GM12878 (cell line): ENCODE data around the gene TATDN3. TPM values are rescaled to one million over a fixed set of nuclear protein-coding genes. Genes with fewer than 3 reads are reported as not detected.
A peak's percentile ranks its signal among the peaks of the same experiment; 100 is the strongest.

Experiments used
- ASH2L ChIP-seq: fragments of 300-600, 200-600 bp; sonication (generic); IDR thresholded peaks from 2 replicates; pipeline ENCODE4 v1.6.1; 2017; ENCODE audit warnings: low read depth, mild to moderate bottlenecking, borderline replicate concordance
- BCLAF1 ChIP-seq: fragments of 450-650 bp; IDR thresholded peaks from 2 replicates; pipeline ENCODE4 v1.6.1; 2017; ENCODE audit warnings: antibody characterized with exemption, mild to moderate bottlenecking, moderate library complexity
- CBFB ChIP-seq: IDR thresholded peaks from 2 replicates; pipeline ENCODE4 v1.6.1; 2016; ENCODE audit warnings: antibody characterized with exemption, low read depth
- DPF2 ChIP-seq: fragments of 450-650 bp; IDR thresholded peaks from 2 replicates; pipeline ENCODE4 v1.6.1; 2017; ENCODE audit warnings: mild to moderate bottlenecking
- ETV6 ChIP-seq, 2 experiments: fragments of 450-650 bp in 1 of 2; IDR thresholded peaks in 1 of 2; conservative IDR thresholded peaks in 1 of 2; 2 replicates each; pipeline ENCODE4 v1.6.1; 2014; ENCODE audit warnings: antibody characterized with exemption in 1 of 2, borderline replicate concordance in 1 of 2, low read depth in 1 of 2, mild to moderate bottlenecking in 1 of 2, moderate library complexity in 1 of 2
- EZH2 ChIP-seq: IDR thresholded peaks from 2 replicates; pipeline ENCODE4 v1.6.1; 2012; ENCODE audit warnings: low read depth, mild to moderate bottlenecking, control low read depth, inconsistent platforms, low read length, borderline replicate concordance; ENCODE audit not compliant: control insufficient read depth
- FOXM1 ChIP-seq: IDR thresholded peaks from 2 replicates; pipeline ENCODE4 v1.6.1; 2012; ENCODE audit warnings: low read depth, mild to moderate bottlenecking, inconsistent platforms, low read length, moderate library complexity
- HSF1 ChIP-seq: fragments of 150-350 bp; IDR thresholded peaks from 2 replicates; pipeline ENCODE4 v1.6.1; 2014; ENCODE audit warnings: mild to moderate bottlenecking, low read depth, low read length
- IKZF2 ChIP-seq, 2 experiments: fragments of 450-650 bp; IDR thresholded peaks; 2 replicates each; pipeline ENCODE4 v1.6.1; 2017; ENCODE audit warnings: mild to moderate bottlenecking in 2 of 2, moderate library complexity in 2 of 2
- KLF5 ChIP-seq: fragments of 450-650 bp; IDR thresholded peaks from 2 replicates; pipeline ENCODE4 v1.6.1; 2014; ENCODE audit warnings: mild to moderate bottlenecking; ENCODE audit not compliant: partially characterized antibody
- MEF2B ChIP-seq: fragments of 450-650 bp; IDR thresholded peaks from 2 replicates; pipeline ENCODE4 v1.6.1; 2018; ENCODE audit warnings: mild to moderate bottlenecking, moderate library complexity; ENCODE audit not compliant: partially characterized antibody, poor library complexity, severe bottlenecking
- MYC ChIP-seq: IDR thresholded peaks from 2 replicates; pipeline ENCODE4 v1.6.1; 2011; ENCODE audit warnings: mild to moderate bottlenecking, low read length, moderate library complexity, inconsistent platforms; ENCODE audit not compliant: insufficient read depth, insufficient replicate concordance, insufficient read length, severe bottlenecking
- NFYA ChIP-seq: IDR thresholded peaks from 2 replicates; pipeline ENCODE4 v1.6.1; 2011; ENCODE audit warnings: low read depth, mild to moderate bottlenecking, low read length, improper control_type of control experiment, borderline replicate concordance
- RAD51 ChIP-seq: fragments of 450-650 bp; IDR thresholded peaks from 2 replicates; pipeline ENCODE4 v1.6.1; 2016; ENCODE audit warnings: moderate library complexity, mild to moderate bottlenecking, inconsistent platforms
- RELB ChIP-seq: fragments of 450-650 bp; IDR thresholded peaks from 2 replicates; pipeline ENCODE4 v1.6.1; 2017; ENCODE audit warnings: low read depth, mild to moderate bottlenecking, moderate library complexity
- SRF ChIP-seq, 2 experiments: IDR thresholded peaks; 2 replicates each; pipeline ENCODE4 v1.6.1; 2011; ENCODE audit warnings: low read depth in 2 of 2, low read length in 2 of 2, mild to moderate bottlenecking in 1 of 2, moderate library complexity in 1 of 2
- SUPT20H ChIP-seq: IDR thresholded peaks from 2 replicates; pipeline ENCODE4 v1.6.1; 2011; ENCODE audit warnings: low read depth, mild to moderate bottlenecking, low read length, moderate library complexity, borderline replicate concordance; ENCODE audit not compliant: control insufficient read depth
- TARDBP ChIP-seq: IDR thresholded peaks from 2 replicates; pipeline ENCODE4 v1.6.1; 2016; ENCODE audit warnings: borderline replicate concordance
- TCF3 ChIP-seq: IDR thresholded peaks from 2 replicates; pipeline ENCODE4 v1.6.1; 2012; ENCODE audit warnings: low read depth, mild to moderate bottlenecking, low read length, borderline replicate concordance; ENCODE audit not compliant: insufficient read depth
- USF2 ChIP-seq: IDR thresholded peaks from 2 replicates; pipeline ENCODE4 v1.6.1; 2011; ENCODE audit warnings: low read depth, low read length, improper control_type of control experiment, borderline replicate concordance
- YY1 ChIP-seq: IDR thresholded peaks from 2 replicates; pipeline ENCODE4 v1.6.1; 2011; ENCODE audit warnings: low read depth, mild to moderate bottlenecking, low read length
- ZBED1 ChIP-seq: IDR thresholded peaks from 2 replicates; pipeline ENCODE4 v1.6.1; 2016; ENCODE audit warnings: borderline replicate concordance
- ZNF207 ChIP-seq: fragments of 450-650 bp; IDR thresholded peaks from 2 replicates; pipeline ENCODE4 v1.6.1; 2014; ENCODE audit warnings: antibody characterized with exemption, mild to moderate bottlenecking, borderline replicate concordance
- polyA plus RNA-seq, 11 experiments: library from polyadenylated mRNA; depleted of rRNA in 4 of 11; unstranded in 6 of 11; stranded (reverse) in 5 of 11; fragments of >200 nt; fragmentation: Nextera tagmentation in 4 of 11; fragmentation: Illumina TruSeq in 1 of 11; extraction: Ambion mirVana in 4 of 11; extraction: Trizol in 1 of 11; gene quantifications; 1 replicate in 1 of 11; 2 replicates in 10 of 11; pipeline versions ENCODE4 v1.2.1 to v1.2.3, GENCODE V29; 2011 to 2016; ENCODE audit warnings: inconsistent platforms in 2 of 11, missing spikeins in 2 of 11, low read depth in 1 of 11
- total RNA-seq, 4 experiments: library from RNA; depleted of rRNA in 3 of 4; stranded (reverse); fragments of >200 nt in 3 of 4; fragmentation: Illumina TruSeq in 1 of 4; extraction: Trizol in 1 of 4; gene quantifications; 2 replicates each; pipeline versions ENCODE4 v1.2.1 to v1.2.3, GENCODE V29; 2013 to 2021

TATDN3 gene
- total and polyA plus RNA-seq, 10 of the 15 experiments (the other 5 are each of a cell fraction or from before 2014, with no cell fraction given), result 15.5 to 40.0 (median 22.7) TPM

GRCh38 chr1:212769459-212770167, 22.1 kb upstream of the TATDN3 start (continued):
- TF ChIP-seq RELB (peak; percentile 64; the same call in 1 of the 2 replicates), MYC (no peak), TCF3 (no peak), ASH2L (no peak), SRF (IDR thresholded peaks at IDR 0.05; ENCODE audit: low read depth in 2 of 2, low read length in 2 of 2) (no peak), USF2 (no peak), EZH2 (no peak), ETV6 (conservative IDR thresholded peaks at IDR 0.05 in 1 of 2, IDR thresholded peaks at IDR 0.05 in 1 of 2; ENCODE audit: borderline replicate concordance in 1 of 2, low read depth in 1 of 2) (peak in 1 of 2 experiments; percentile 20; a peak in 1 of 4 replicates), ZBED1 (no peak), ZNF207 (no peak), CBFB (peak; percentile 90), BCLAF1 (no peak), IKZF2 (IDR thresholded peaks at IDR 0.05) (peak; percentile 48 to 65; a peak in 3 of 4 replicates), HSF1 (no peak), NFYA (no peak), KLF5 (peak; percentile 53), YY1 (no peak), SUPT20H (no peak), TARDBP (no peak), DPF2 (no peak), RAD51 (no peak), MEF2B (no peak), FOXM1 (no peak)
